ENCODE data around the gene GTF2A1.
"Not testable (repeated sequence)": the region's sequence is repeated elsewhere in the genome, so short reads cannot be mapped to it uniquely, and the experiment has no call there.

Gene GTF2A1

GRCh38 chr14:81234278-81234677, 13.5 kb upstream of the GTF2A1 start:
- no peak for DNase-seq (ENCODE audit: low read depth)
- H3K4me3 ChIP-seq (ENCODE audit: low read depth, low read length), result no peak overlapping the region
- TF ChIP-seq MYC (IDR thresholded peaks at IDR 0.05; ENCODE audit: low read depth, low read length) (no peak), MAX (IDR thresholded peaks at IDR 0.05; ENCODE audit: low read depth, low read length) (no peak), POLR2A (IDR thresholded peaks at IDR 0.05; ENCODE audit: extremely low read depth, insufficient read length) (no peak)
- TF ChIP-seq, protein P1, sequence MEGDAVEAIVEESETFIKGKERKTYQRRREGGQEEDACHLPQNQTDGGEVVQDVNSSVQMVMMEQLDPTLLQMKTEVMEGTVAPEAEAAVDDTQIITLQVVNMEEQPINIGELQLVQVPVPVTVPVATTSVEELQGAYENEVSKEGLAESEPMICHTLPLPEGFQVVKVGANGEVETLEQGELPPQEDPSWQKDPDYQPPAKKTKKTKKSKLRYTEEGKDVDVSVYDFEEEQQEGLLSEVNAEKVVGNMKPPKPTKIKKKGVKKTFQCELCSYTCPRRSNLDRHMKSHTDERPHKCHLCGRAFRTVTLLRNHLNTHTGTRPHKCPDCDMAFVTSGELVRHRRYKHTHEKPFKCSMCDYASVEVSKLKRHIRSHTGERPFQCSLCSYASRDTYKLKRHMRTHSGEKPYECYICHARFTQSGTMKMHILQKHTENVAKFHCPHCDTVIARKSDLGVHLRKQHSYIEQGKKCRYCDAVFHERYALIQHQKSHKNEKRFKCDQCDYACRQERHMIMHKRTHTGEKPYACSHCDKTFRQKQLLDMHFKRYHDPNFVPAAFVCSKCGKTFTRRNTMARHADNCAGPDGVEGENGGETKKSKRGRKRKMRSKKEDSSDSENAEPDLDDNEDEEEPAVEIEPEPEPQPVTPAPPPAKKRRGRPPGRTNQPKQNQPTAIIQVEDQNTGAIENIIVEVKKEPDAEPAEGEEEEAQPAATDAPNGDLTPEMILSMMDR (IDR thresholded peaks at IDR 0.05; ENCODE audit: low read depth, low read length), result no peak

- H3K4me3 ChIP-seq (ENCODE audit: low read depth, low read length), result no peak overlapping the region
- no peak for DNase-seq (ENCODE audit: low read depth)
- TF ChIP-seq MYC (IDR thresholded peaks at IDR 0.05; ENCODE audit: low read depth, low read length), result no peak
- TF ChIP-seq, protein P1 (IDR thresholded peaks at IDR 0.05; ENCODE audit: low read depth, low read length), result no peak
- TF ChIP-seq POLR2A (IDR thresholded peaks at IDR 0.05; ENCODE audit: extremely low read depth, insufficient read length), result no peak
- no peak for TF ChIP-seq MAX (IDR thresholded peaks at IDR 0.05; ENCODE audit: low read depth, low read length)
These were observed 12.9 kb upstream of the GTF2A1 start for GRCh38 chr14:81233615-81234014.

DNA sequence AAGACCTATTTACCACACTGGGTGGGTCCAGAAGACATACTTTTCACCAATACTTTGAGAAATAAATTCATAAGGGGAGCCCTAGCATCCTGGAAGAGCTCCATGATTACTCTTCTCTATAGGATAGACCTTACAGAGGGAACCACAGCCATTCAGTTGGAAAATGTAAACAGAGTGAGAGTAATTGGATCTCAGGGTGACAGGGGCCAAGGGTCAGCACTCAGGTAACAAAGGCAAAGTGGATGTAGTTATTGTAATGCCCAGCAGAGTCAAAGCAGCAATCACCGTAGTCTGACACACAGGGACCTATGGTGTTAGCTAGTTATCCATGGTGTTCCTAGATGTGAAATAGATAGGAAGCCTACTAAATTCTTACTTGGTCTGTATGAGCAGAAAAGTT, 10.8 kb upstream of the GTF2A1 start:
- H3K4me3 ChIP-seq (ENCODE audit: low read depth, low read length), result no peak overlapping the region
- DNase-seq (ENCODE audit: low read depth), result no peak
- no peak for TF ChIP-seq POLR2A (IDR thresholded peaks at IDR 0.05; ENCODE audit: extremely low read depth, insufficient read length)
- no peak for TF ChIP-seq MAX (IDR thresholded peaks at IDR 0.05; ENCODE audit: low read depth, low read length)
- no peak for TF ChIP-seq MYC (IDR thresholded peaks at IDR 0.05; ENCODE audit: low read depth, low read length)
- TF ChIP-seq, protein P1 (IDR thresholded peaks at IDR 0.05; ENCODE audit: low read depth, low read length), result no peak

DNA sequence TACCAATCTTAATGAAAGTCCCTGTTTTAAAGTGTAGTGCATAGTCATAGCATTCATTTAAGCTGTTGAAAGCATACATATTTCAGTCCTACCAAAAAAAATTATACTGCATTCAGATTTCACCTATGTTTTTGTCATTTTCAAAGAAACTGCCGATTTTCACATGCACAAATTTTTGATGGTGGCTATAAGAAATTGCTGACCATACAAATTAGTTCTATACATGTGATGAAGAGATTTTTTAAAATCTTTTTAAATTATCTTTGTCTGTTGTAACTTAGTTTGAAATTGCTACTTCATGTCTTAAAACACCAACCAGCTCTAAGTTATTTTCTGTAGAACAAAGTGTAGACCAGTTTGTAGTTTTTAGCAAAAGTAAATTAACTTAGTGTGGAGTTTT, 3.5 kb upstream of the GTF2A1 start:
- H3K4me3 ChIP-seq (ENCODE audit: low read depth, low read length), result no peak overlapping the region
- no peak for TF ChIP-seq MAX (IDR thresholded peaks at IDR 0.05; ENCODE audit: low read depth, low read length)
- TF ChIP-seq, protein P1 (IDR thresholded peaks at IDR 0.05; ENCODE audit: low read depth, low read length), result no peak
- TF ChIP-seq POLR2A (IDR thresholded peaks at IDR 0.05; ENCODE audit: extremely low read depth, insufficient read length), result no peak
- no peak for DNase-seq (ENCODE audit: low read depth)

DNA sequence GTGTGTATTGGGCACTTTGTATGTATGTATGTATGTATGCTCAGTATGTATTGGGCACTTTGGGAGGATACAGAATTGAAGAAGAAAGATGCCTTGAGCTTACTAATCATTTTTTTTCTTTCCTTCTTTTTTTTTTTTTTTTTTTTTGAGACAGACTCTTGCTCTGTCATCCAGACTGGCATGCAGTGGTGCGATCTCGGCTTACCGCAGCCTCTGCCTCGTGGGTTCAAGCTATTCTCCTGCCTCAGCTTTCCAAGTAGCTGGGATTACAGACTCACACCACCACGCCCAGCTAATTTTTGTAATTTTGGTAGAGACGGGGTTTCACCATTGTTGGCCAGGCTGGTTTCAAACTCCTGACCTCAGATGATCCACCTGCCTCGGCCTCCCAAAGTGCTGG, 3.0 kb upstream of the GTF2A1 start:
- DNase-seq (ENCODE audit: low read depth), result not testable (repeated sequence)

DNA sequence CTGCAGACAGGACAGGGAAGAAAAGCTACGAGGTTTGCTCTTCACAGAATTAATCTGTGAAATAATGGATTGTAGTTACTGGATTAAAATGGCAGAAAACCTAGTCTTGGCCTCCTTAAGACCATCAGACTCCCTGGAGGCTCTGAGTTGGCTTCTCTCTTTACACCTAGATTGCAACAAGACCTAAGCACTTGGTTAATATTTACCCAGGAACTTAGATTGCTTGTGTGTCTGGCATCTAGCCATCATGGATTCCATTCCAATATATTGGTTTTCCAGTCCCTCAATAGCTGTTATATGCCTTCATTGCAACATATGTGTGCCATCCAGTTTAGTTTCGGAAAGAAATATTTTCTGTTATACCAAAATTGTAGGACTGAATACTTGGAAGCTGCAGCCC, 1.9 kb upstream of the GTF2A1 start:
- TF ChIP-seq, protein P1 (IDR thresholded peaks at IDR 0.05; ENCODE audit: low read depth, low read length), result no peak
- TF ChIP-seq POLR2A (IDR thresholded peaks at IDR 0.05; ENCODE audit: extremely low read depth, insufficient read length), result no peak
- TF ChIP-seq MAX (IDR thresholded peaks at IDR 0.05; ENCODE audit: low read depth, low read length), result no peak
- no peak for TF ChIP-seq MYC (IDR thresholded peaks at IDR 0.05; ENCODE audit: low read depth, low read length)
- no peak for DNase-seq (ENCODE audit: low read depth)
- no peak overlapping the region for H3K4me3 ChIP-seq (ENCODE audit: low read depth, low read length)

More for the DNA sequence above, 3.0 kb upstream of the GTF2A1 start:
- not testable (repeated sequence) for H3K4me3 ChIP-seq (ENCODE audit: low read depth, low read length)

Data from NB4 (cell line).